B cell (primary cell): Measurements from ENCODE around the gene RILPL1. TPM values are rescaled to one million over a fixed set of nuclear protein-coding genes. Genes with fewer than 3 reads are reported as not detected.

Source experiments
- ATAC-seq: fragments of 200-7000 bp; cut with Tn5 transposase; one replicate; pipeline ENCODE4 v1.10.0; 2021; ENCODE audit warnings: low read depth, mild to moderate bottlenecking, moderate number of reproducible peaks, moderate library complexity
- CTCF ChIA-PET: fragments of 350-600 bp; sonication (Branson Sonifier 250); formaldehyde crosslinking; loops from one replicate; lab custom pipeline; 2021; ENCODE audit warnings: antibody characterized with exemption, inconsistent platforms; lab: Charles Lee
- POLR2A ChIA-PET: fragments of 350-600 bp; sonication (Branson Sonifier 250); formaldehyde crosslinking; loops from one replicate; lab custom pipeline; 2021; ENCODE audit warnings: antibody characterized with exemption; lab: Charles Lee
- DNase-seq: peaks from one replicate; pipeline ENCODE4 v3.0.0; 2013
- H2AFZ ChIP-seq: 2 replicates; pipeline ENCODE4 v1.6.1; 2012; ENCODE audit warnings: mild to moderate bottlenecking, low read depth, low read length; ENCODE audit not compliant: insufficient read depth, poor library complexity, severe bottlenecking
- H3K27ac ChIP-seq, 2 donors: 1 replicate in 1 of 2; 2 replicates in 1 of 2; pipeline ENCODE4 v1.5.1; 2012 to 2013; ENCODE audit warnings: low read length in 2 of 2, mild to moderate bottlenecking in 2 of 2, moderate library complexity in 1 of 2
- H3K27me3 ChIP-seq, 4 experiments: fragments of 200-600 bp in 1 of 4; sonication (generic) in 1 of 4; replicated peaks in 1 of 4; 1 replicate in 2 of 4; 2 replicates in 2 of 4; pipeline versions ENCODE4 v1.6.1 to v1.7.0; 2013 to 2016; ENCODE audit warnings: low read length in 3 of 4, mild to moderate bottlenecking in 2 of 4, mixed read lengths in 1 of 4, moderate library complexity in 1 of 4; ENCODE audit not compliant: insufficient read depth in 4 of 4, control insufficient read depth in 3 of 4; ENCODE audit errors: control extremely low read depth in 1 of 4
- H3K36me3 ChIP-seq, 2 experiments: replicated peaks in 1 of 2; 1 replicate in 1 of 2; 2 replicates in 1 of 2; pipeline versions ENCODE4 v1.6.1 to v1.7.1; 2013; ENCODE audit warnings: low read length in 1 of 2; ENCODE audit not compliant: insufficient read depth in 2 of 2, control insufficient read depth in 1 of 2; ENCODE audit errors: control extremely low read depth in 1 of 2, extremely low read depth in 1 of 2
- H3K4me1 ChIP-seq, 2 donors: fragments of 200-600 bp in 1 of 2; sonication (generic) in 1 of 2; 1 replicate in 1 of 2; 2 replicates in 1 of 2; pipeline versions ENCODE4 v1.5.1 to v1.6.1; 2013 to 2017; ENCODE audit warnings: low read length in 2 of 2; ENCODE audit not compliant: control insufficient read depth in 2 of 2, insufficient read depth in 2 of 2
- H3K4me2 ChIP-seq: replicated peaks from 2 replicates; pipeline ENCODE3; 2012; ENCODE audit warnings: mild to moderate bottlenecking, low read depth, low read length; ENCODE audit not compliant: poor library complexity, severe bottlenecking
- H3K4me3 ChIP-seq, 5 experiments: fragments of 200-600 bp in 1 of 5; sonication (generic) in 1 of 5; 1 replicate in 3 of 5; 2 replicates in 2 of 5; pipeline versions ENCODE4 v1.5.1 to v1.7.0; 2011 to 2016; ENCODE audit warnings: low read length in 4 of 5, mild to moderate bottlenecking in 4 of 5, low read depth in 2 of 5, control low read depth in 1 of 5, moderate library complexity in 1 of 5; ENCODE audit not compliant: insufficient read depth in 1 of 5; ENCODE audit errors: control extremely low read depth in 1 of 5, extremely low read depth in 1 of 5
- H3K79me2 ChIP-seq: fragments of 200-600 bp; sonication (generic); one replicate; pipeline ENCODE4 v1.6.0; 2016; ENCODE audit warnings: low read length; ENCODE audit not compliant: control insufficient read depth, insufficient read depth
- H3K9ac ChIP-seq: fragments of 200-600 bp; sonication (generic); 2 replicates; pipeline ENCODE4 v1.6.1; 2017; ENCODE audit warnings: mild to moderate bottlenecking, low read length, moderate library complexity
- H3K9me3 ChIP-seq, 3 donors: one replicate each; pipeline versions ENCODE4 v1.6.1 to v1.7.1; 2013; ENCODE audit warnings: low read length in 2 of 3; ENCODE audit not compliant: control insufficient read depth in 2 of 3, insufficient read depth in 1 of 3; ENCODE audit errors: control extremely low read depth in 1 of 3
- H4K20me1 ChIP-seq: 2 replicates; pipeline ENCODE4 v1.6.0; 2012; ENCODE audit warnings: mild to moderate bottlenecking, low read length; ENCODE audit not compliant: insufficient read depth, control insufficient read depth, poor library complexity, severe bottlenecking
- H3K27ac Mint-ChIP-seq: one replicate; pipeline ENCODE4 v1.8.0; 2021; ENCODE audit warnings: mixed read lengths
- H3K27me3 Mint-ChIP-seq: one replicate; pipeline ENCODE4 v1.8.0; 2021; ENCODE audit warnings: mixed read lengths
- H3K4me1 Mint-ChIP-seq: one replicate; pipeline ENCODE4 v1.8.0; 2021; ENCODE audit warnings: mixed read lengths
- H3K4me3 Mint-ChIP-seq: one replicate; pipeline ENCODE4 v1.8.0; 2021; ENCODE audit warnings: mixed read lengths
- H3K9me3 Mint-ChIP-seq: one replicate; pipeline ENCODE4 v1.8.0; 2022; ENCODE audit warnings: mixed read lengths; ENCODE audit not compliant: insufficient read depth
- EZH2 ChIP-seq: IDR thresholded peaks from 2 replicates; pipeline ENCODE4 v1.6.1; 2012; ENCODE audit warnings: borderline replicate concordance, low read depth, mild to moderate bottlenecking, moderate library complexity, low read length; ENCODE audit not compliant: insufficient read depth, poor library complexity, severe bottlenecking
- WGBS: methylation state at CpG from one replicate; pipeline ENCODE4 v1.1.5; 2013; ENCODE audit warnings: missing lambda C conversion rate; ENCODE audit not compliant: insufficient coverage; 5-methylcytosine and 5-hydroxymethylcytosine counted together
- intact Hi-C: fragments of 100-400 bp; cut with micrococcal nuclease; formaldehyde crosslinking; loops from one replicate; pipeline ENCODE4 v1.10.0; 2022
- polyA plus RNA-seq: library from polyadenylated mRNA; depleted of rRNA; stranded (reverse); fragments of >200 nt; gene quantifications from 2 replicates; pipeline ENCODE4 v1.2.3, GENCODE V29; 2012
- total RNA-seq, 2 donors: library from RNA; stranded (reverse); fragments of 120-200 nt in 1 of 2; gene quantifications; 1 replicate in 1 of 2; 2 replicates in 1 of 2; pipeline versions ENCODE4 v1.2.3 to v1.2.4, GENCODE V29; 2013 to 2022
- TF ChIP-seq, protein P1 (sequence below): fragments of 200-600 bp; IDR thresholded peaks from one replicate; pipeline ENCODE4 v1.8.0; 2022; ENCODE audit warnings: antibody characterized with exemption, mild to moderate bottlenecking

RILPL1 gene
- total and polyA plus RNA-seq, 2 donors (not counting 1 experiment from before 2014, with no cell fraction given), result 2.6 to 2.8 TPM

DNA sequence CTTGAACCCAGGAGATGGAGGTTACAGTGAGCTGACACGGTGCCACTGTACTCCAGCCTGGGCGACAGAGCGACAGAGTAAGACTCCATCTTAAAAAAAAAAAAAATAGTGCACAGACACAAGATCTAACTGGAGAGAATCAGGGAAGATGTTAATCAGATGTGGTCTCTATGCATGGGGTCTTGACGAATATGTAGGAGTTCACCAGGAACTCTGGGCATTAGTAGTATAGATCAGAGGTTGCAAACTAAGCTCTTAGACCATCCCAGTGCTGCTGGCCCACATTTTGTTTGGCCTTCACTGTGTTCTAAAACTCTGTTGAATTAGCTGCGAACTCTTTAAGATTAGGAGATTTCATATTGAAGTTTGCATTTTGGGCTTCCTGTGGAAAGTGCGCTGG, 43.9 kb downstream of the RILPL1 start:
- Histone ChIP-seq H3K27ac (no peak overlapping the region), H3K4me3 (no peak overlapping the region), H3K36me3 (no peaks in the 10 kb centered on the region), H3K9me3 (no peaks in the 10 kb centered on the region), H3K27me3 (no peaks in the 10 kb centered on the region), H3K79me2 (no peaks in the 10 kb centered on the region), H3K4me2 (no peak overlapping the region), H4K20me1 (no peaks in the 10 kb centered on the region), H2AFZ (no peak overlapping the region), H3K9ac (no peak overlapping the region), H3K4me1 (no peaks in the 10 kb centered on the region)
- ChIA-PET CTCF (interaction anchor here (0.6 kb wide), 1 partner anchor 13 kb away, joined by 3 read pairs; no protein-coding TSS in a partner anchor), POLR2A (no interaction called here)
- ATAC-seq (no peak), DNase-seq (no peak)
- H3K27me3 Mint-ChIP-seq, result no peaks in the 10 kb centered on the region
- WGBS, result 96% methylated on average over 4 of the region's 6 CpGs
- TF ChIP-seq, protein P1, sequence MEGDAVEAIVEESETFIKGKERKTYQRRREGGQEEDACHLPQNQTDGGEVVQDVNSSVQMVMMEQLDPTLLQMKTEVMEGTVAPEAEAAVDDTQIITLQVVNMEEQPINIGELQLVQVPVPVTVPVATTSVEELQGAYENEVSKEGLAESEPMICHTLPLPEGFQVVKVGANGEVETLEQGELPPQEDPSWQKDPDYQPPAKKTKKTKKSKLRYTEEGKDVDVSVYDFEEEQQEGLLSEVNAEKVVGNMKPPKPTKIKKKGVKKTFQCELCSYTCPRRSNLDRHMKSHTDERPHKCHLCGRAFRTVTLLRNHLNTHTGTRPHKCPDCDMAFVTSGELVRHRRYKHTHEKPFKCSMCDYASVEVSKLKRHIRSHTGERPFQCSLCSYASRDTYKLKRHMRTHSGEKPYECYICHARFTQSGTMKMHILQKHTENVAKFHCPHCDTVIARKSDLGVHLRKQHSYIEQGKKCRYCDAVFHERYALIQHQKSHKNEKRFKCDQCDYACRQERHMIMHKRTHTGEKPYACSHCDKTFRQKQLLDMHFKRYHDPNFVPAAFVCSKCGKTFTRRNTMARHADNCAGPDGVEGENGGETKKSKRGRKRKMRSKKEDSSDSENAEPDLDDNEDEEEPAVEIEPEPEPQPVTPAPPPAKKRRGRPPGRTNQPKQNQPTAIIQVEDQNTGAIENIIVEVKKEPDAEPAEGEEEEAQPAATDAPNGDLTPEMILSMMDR, result no peak
- TF ChIP-seq EZH2, result no peak
- intact Hi-C loops, result no loop called here
- no peaks in the 10 kb centered on the region for H3K9me3 Mint-ChIP-seq
- no peak overlapping the region for H3K27ac Mint-ChIP-seq
- H3K4me3 Mint-ChIP-seq, result no peak overlapping the region
- peaks cover 3% of the 10 kb centered on the region for H3K4me1 Mint-ChIP-seq

DNA sequence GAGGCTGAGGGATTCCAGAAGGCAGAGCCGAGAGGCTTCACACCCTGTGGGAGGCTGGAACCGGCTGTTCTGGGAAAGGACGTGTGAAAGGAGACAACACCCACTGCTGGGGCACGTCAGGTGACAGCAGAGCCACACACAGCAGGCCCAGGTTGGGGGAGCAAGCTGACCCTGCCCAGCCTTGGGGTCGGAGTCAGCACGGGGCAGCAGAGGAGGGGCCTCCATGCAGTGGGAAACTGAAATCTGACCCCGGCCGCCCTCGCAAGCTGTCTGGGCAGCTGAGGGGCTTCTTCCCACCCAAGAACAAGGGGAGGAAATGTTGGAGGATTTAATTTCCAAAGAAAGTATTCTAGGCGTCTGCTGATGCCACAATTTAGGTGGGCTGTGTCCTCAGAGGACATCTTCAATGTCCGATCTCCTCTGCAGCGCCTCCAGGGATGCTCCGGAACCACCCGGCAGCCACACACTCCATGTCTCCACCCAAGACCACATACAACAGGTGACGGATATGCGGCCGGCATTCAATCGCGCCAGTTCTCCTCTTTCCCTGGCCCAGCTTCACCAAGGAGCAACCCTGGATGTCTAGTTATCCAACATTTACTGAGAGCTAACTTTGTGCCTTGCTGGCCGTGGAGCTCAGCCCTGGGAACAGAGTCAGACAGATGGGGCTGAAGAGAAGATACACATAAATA, 44.8 kb downstream of the RILPL1 start:
- H3K9me3 Mint-ChIP-seq, result no peaks in the 10 kb centered on the region
- Histone ChIP-seq H3K4me3 (no peak overlapping the region), H3K9ac (no peak overlapping the region), H3K27me3 (no peaks in the 10 kb centered on the region), H3K27ac (no peak overlapping the region), H3K79me2 (no peaks in the 10 kb centered on the region), H2AFZ (no peak overlapping the region), H3K4me1 (peaks cover 4% of the 10 kb centered on the region in 2 donors), H4K20me1 (no peaks in the 10 kb centered on the region), H3K36me3 (no peaks in the 10 kb centered on the region), H3K4me2 (no peak overlapping the region), H3K9me3 (no peaks in the 10 kb centered on the region)
- no peak for TF ChIP-seq EZH2
- TF ChIP-seq, protein P1, result no peak
- 93% methylated on average over 17 of the region's 20 CpGs for WGBS
- DNase-seq, result no peak
- H3K4me3 Mint-ChIP-seq, result no peak overlapping the region
- no peak overlapping the region for H3K27ac Mint-ChIP-seq
- ChIA-PET CTCF (no interaction called here), POLR2A (no interaction called here)
- no peaks in the 10 kb centered on the region for H3K27me3 Mint-ChIP-seq
- H3K4me1 Mint-ChIP-seq, result peaks cover 10% of the 10 kb centered on the region
- intact Hi-C loops, result no loop called here
- no peak for ATAC-seq
